ENCODE results near the gene NFE2L3. TPM values are rescaled to one million over a fixed set of nuclear protein-coding genes. Genes with fewer than 3 reads are reported as not detected.
"Not testable (repeated sequence)": the region's sequence is repeated elsewhere in the genome, so short reads cannot be mapped to it uniquely, and the experiment has no call there.

NFE2L3 gene
- total RNA-seq, 1 experiment from 2014 or later = 51.3 TPM

- no peak for DNase-seq (ENCODE audit: low read depth)
These were observed 34.6 kb downstream of the NFE2L3 start for GRCh38 chr7:26186364-26187311.

GRCh38 chr7:26187380-26188205, 35.6 kb downstream of the NFE2L3 start:
- no peak for DNase-seq (ENCODE audit: low read depth)

DNA sequence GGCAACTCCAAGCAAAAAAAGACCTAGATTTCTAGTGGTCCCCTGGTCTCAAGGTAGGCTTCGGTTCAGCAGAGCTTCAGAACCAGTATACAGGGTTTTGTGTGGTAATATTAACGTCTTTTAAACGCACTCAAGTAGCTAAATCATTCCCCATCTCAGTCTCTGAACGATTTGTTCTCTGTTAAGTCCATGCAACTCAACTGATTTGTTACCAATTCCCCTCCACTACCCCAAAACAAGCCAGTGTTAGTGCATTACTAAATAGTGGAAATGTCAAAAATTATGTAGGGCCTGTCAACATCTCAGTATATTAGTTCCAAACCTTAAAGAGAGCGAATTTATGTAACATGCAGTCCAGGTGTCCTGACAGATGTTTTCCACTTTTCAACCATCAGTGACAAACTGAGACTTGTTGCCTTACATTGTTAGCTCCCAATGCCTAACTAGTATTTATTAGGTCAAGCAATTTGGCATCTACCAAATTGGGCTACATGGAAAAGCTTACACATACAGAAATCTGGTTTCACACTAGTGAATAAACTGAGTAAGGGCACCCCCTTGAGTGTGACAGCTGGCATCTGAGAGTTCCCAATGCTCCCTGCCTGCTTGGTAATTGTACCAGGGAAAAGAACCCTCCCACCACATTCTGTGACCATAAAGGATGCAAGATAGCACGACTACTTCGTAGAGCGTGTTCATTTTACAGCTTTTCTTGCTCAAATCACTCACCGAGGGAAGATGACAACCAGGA, 36.4 kb downstream of the NFE2L3 start:
- DNase-seq (ENCODE audit: low read depth) = no peak

GRCh38 chr7:26188957-26189541, 37.1 kb downstream of the NFE2L3 start:
- no peak for DNase-seq (ENCODE audit: low read depth)

- DNase-seq (ENCODE audit: low read depth) = no peak
These were observed 37.7 kb downstream of the NFE2L3 start for GRCh38 chr7:26189697-26190096.

DNA sequence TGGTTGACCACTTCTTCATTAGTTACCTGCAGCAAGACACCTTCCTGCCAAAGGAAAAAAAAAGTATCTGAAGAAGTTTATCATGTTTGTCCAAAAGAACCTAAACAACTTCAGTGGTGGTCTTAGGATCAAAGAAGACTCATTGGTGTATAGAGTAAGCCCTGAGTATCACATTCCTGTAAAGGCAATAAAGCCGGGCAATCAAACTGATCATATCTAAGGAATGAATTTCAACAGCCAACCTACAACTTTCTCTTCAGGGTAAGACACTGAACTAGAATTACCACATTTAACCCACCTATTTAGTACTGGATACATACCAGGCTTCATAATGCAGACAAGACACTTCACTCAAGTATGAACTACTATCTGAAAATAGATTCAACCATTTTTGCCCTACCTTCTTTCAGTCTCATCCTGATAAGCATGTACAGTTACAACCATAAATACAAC, 38.4 kb downstream of the NFE2L3 start:
- DNase-seq (ENCODE audit: low read depth) = no peak

GRCh38 chr7:26191233-26191973, 39.4 kb downstream of the NFE2L3 start:
- no peak for DNase-seq (ENCODE audit: low read depth)

DNA sequence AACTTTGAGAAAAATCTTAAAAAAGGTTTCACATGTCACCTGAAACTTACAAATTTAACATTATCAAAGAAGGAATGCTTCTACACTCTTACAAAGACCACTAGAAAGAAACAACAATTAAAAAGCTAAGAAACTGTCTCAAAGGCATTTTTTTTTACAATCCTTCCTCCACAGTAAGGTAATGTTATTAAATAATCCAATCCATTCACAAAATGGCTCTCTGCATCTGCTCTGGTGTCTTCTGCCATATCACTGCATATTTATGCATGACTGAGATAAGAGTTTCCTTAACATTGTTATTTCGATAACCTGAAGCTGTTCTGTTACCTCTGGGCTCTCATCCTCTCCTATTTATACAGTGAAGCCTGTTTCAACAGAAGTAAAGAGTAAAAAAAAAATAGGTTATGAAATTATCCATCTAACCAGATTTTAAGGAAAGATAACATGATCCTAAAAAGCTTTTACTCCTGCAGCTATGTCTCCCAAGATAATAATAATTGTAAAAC, 40.0 kb downstream of the NFE2L3 start:
- DNase-seq (ENCODE audit: low read depth) = no peak

GRCh38 chr7:26192485-26193087, 40.6 kb downstream of the NFE2L3 start:
- DNase-seq (ENCODE audit: low read depth) = no peak

GRCh38 chr7:26193432-26194207, 41.6 kb downstream of the NFE2L3 start:
- no peak for DNase-seq (ENCODE audit: low read depth)

DNA sequence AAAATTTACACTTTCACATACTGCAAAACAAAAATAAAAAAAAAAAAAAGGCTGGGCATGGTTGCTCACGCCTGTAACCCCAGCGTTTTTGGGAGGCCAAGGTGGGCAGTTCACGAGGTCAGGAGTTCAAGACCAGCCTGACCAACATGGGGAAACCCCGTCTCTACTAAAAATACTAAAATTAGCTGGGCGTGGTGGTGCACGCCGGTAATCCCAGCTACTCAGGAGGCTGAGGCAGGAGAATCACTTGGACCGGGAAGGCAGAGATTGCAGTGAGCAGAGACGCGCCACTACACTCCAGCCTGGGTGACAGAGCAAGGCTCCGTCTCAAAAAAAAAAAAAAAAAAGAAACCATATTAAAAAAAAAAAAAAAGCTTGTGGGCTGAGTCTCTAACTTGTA, 42.8 kb downstream of the NFE2L3 start:
- not testable (repeated sequence) for DNase-seq (ENCODE audit: low read depth)

DNA sequence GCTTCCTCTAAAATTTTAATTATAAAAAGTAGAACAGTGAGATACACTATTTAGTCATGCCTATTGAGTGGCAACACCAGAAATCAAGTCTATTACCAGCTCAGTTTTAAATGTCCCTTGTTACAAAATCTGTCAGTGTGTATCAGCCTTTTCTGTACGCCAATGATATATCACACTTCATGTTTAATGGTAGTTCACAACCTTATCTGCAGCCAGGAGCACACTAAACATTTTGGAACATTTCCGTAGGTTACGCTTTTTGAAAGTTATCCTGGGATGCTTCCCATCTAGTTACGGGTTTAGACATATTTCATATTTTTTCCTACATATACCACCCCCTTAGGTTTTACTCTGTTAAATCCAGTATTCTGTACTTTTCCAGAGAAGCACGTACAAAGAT, 43.2 kb downstream of the NFE2L3 start:
- DNase-seq (ENCODE audit: low read depth) = no peak

DNA sequence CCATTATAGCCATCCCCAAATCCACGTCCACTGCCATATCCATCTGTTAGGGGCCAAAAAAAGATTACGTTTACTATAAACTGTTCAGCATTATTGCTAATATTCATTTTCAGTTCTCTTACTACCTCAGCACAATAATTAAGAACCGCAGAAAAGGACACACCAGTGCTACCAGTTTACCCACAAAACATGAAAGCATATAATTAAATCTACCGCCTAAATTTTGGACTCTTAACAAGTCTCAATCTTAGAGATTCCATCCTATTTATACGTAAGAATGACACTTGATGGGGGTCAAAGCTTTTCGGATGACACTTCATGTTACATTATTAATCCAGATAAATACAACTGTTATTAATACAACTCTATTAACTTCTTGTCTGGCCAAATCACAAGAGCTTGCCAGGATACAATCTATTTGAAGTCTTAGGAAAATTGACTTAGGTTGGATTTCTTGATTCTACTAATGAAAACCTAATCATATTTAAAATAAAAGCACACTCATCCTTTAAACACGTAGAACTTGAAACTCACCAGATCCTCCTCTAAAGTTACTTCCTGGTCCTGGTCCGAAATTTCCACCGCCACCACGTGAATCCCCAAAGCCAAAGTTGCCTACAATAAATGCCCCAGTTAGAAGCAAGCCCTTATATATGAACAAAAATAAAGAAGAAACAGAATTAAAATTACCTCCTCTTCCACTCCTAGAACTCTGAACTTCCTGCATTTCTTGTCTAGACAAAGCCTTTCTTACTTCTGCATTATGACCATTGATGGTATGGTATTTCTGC, 44.1 kb downstream of the NFE2L3 start:
- no peak for DNase-seq (ENCODE audit: low read depth)

DNA sequence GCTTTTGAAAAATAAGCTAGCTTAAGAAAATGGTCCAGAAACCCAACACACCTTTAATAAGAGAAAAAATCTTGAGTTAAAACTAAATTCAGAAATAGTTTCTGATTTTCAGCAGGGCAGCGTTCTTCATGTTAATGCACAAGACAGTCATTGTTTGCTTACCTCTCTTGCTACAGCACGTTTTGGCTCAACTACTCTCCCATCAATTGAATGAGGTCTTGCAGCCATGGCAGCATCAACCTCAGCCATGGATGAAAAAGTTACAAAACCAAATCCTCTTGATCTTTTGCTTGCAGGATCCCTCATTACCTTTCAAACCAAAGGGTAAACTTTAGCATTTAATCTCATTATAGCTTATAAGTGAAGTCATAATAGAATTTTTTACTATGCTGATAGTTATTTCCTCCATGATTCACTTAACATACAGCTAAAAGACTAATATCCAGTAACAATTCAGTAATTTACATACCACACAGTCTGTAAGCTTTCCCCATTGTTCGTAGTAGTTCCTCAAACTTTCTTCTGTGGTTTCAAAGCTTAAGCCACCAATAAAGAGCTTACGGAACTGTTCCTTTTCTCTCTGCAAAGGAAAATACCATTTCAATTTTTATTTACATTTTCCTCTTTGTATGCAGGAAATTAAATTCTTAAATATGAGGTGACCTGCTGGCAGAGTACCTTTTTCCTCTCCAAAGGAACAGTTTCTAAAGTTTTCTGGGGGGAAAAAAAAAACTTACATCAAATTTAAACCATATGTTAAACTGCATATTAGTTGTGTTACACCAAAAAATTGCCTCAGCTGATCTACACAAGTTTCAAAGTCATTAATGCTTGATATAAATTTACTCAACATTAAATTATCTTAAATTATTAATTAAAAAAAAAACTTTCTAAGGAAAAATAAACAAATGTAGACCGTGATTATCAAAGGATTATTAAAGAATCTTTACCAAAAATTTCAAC, 45.4 kb downstream of the NFE2L3 start:
- no peak for DNase-seq (ENCODE audit: low read depth)

DNA sequence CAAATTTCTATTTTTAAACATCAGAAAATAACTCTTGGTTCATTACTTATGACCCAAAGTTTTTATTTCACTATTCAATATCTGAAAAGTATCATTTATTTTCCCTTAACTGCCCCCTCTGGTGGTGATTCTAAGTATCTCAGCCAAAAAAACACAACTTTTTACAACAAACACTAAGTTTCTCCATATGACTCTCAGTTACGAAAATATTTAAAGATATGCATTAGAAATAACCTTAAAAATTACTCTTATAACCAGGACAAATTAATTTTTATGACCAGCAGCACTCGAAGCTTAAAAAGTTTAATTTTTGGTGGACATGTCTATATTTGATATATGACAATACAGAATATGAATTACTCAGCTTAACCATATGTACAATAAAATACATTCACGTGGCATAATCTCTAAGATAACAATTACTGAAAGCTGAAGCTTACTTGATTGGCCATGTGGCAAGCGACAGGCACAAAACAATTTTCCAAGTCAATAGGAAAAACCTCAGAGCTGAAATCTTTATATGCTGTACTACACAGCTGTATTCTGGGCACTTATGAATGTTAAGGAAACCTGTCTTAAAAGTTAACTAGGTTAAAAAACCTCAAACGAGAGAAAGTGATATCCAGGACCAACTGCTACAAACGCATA, 46.3 kb downstream of the NFE2L3 start:
- peak; percentile 43 for DNase-seq (ENCODE audit: low read depth)

- no peak for DNase-seq (ENCODE audit: low read depth)
These were observed 46.8 kb downstream of the NFE2L3 start for GRCh38 chr7:26198781-26199169.

Data from M059J (cell line).